Hematopoietic multipotent progenitor cell treated with erythropoietin and hydrocortisone succinate and interleukin-3 and kit ligand, for 17 days (in vitro differentiated cells): Measurements from ENCODE around the gene KRT33B.
"Not testable (repeated sequence)": the region's sequence is repeated elsewhere in the genome, so short reads cannot be mapped to it uniquely, and the experiment has no call there.

ENCODE experiments used
- DNase-seq: peaks from one replicate; pipeline ENCODE4 v3.0.0-alpha.2; 2015; ENCODE audit warnings: low spot score

Gene KRT33B

DNA sequence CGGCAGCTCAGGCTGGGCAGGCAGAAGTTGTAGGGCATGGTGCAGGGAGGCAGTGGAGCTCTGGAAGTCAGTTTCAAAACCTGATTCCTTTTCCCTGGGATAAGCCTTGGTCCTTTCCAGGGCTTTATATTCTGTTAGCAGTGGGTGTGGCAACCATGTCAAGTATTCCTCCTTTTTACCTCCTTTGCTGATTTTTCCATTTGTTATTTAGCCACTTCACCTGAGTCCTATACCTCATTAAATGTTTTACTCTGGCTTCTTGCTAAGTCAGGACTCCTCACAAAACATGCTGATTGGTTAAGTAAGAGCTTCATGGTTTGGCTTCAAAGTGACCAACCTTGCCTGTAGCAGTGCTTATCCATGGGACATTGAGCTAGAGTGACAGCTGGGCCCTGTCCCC, at the start of gene KRT33B:
Gene KRT33B, minus strand, starts transcription at position 101 of the 400 bp plus-strand sequence. Its CDS starts 63 bp downstream, at position 38.
- DNase-seq = no peak

DNA sequence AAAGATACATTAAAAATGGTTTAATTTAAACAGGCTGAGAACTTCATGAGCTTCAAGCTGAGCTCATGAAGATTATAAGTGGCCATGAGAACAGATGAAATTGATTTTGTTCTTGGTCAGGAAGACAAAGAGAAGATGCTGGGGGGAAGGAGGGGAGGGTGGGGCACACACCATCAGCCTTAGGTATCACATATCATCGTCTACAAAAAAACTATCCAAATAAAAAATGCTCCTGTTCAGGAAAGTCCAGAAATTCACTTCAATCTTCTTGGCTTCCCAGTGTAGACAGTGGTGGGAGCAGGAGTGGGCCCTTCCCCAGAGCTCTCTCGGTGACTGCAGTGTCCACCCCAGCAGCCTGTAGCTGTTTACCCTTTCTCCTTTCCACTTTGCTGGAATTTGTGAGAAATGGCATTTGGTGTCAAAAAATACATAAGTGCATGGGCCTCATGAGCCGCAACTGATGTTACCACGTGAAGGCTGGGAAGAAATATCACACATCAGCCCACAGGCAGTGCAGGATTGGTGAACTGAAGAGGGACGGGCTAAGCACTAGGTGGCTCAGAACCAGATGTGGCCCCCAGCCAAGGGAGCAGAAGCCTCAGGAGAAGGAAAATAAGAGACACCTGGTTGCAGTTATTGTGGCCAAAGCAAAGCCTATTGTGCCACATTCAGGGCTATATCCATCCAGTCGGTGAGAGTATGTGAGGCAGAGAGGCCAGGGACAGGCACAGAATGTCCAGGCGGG, 48.7 kb upstream of the KRT33B start:
- DNase-seq = no peak

DNA sequence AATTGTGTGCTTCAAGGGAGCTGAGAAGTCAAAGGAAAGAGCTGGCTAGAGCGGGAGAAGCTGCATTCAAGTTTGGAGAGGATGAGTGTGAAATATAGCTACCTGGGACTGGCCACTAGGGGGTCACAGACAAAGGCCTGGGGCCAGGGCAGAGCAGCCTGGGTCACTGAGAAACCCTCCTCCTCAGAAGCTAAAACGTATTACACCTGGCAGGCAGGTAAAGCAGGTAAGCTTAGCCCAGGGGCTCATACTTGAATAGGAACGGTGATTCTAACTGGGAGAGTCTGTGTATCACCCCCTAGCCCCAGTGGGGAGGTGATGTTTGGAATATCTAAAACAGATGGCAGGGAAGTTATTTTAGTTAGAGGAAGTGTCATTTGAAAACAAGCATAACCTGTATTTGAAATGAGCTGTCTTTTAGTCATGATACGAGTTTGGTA, 48.0 kb upstream of the KRT33B start:
- no peak for DNase-seq

DNA sequence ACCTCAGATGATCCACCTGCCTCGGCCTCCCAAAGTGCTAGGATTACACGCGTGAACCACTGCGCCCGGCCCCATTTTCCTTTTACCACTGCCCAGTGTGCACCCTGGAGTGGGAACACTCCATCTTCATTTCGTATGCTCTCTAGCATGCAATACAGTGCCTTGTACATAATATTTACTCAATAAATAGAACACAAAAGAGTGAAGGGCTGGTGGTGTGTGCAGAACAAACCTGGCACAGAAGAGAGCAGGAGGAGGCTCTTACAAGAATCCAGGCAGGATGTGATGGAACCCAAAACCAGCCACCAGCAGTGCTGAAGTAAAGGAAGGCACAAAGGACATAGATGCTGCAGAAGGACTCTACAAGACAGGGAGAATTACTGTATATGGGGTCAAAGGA, 47.5 kb upstream of the KRT33B start:
- DNase-seq = no peak

DNA sequence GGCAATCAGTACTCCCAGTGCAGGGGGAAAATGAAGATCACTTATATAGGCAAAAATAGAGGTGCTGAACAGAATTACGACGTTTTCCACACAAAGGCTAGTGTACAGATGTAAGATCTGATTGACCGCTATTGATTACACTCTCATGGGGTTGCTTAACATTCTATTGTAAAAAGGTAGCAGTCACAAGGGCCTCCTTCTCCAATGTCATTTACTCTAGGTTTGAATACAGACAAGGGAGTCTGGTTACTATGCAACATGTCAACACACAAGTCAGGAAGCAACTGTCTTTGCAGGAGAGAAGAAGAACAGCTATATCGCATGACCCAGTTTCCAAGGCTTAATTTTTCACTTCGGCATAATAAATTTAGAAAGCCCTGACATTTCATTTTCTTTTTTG, 46.9 kb upstream of the KRT33B start:
- no peak for DNase-seq

DNA sequence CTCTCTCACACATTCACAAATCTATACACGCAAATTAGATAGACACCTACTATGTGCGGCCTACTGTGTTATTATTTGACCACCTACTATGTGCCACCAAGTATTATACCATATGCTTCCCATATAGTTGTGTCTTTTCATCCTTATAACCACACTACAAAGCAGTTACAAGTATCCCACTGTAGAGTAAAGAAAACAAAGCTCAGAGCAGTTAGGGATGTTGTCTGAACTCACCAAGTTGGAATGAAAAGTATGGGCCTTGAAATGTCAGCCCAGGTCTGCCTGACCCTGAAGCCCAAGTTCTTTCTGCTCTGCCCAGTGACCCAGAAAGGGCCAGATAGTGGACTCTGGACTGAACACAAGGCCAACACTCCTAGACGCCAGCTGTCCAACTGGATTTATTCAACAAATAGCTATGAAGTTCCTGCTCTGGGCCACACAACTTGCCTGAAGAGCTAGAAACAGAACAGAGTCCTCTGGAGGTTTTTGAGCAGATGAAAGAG, 46.3 kb upstream of the KRT33B start:
- DNase-seq = no peak

DNA sequence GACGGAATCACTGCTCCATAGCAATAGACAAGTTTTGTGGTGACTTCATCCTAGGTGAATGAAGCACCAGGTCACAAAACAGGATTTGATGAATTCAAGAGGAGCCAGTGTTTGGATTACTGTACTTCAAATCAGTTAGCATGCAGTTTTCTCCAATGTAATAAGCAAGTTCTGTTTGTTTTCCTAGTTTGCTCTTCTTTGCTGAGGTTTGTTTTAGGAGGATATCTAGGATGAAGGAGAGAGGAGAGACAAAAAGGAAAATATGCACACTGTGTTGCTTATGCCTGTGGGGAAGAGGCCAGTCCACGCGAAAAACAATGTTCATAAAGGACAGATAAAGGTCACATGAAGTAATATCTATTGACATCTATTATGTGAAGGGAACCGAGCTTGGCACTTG, 45.8 kb upstream of the KRT33B start:
- DNase-seq = no peak

DNA sequence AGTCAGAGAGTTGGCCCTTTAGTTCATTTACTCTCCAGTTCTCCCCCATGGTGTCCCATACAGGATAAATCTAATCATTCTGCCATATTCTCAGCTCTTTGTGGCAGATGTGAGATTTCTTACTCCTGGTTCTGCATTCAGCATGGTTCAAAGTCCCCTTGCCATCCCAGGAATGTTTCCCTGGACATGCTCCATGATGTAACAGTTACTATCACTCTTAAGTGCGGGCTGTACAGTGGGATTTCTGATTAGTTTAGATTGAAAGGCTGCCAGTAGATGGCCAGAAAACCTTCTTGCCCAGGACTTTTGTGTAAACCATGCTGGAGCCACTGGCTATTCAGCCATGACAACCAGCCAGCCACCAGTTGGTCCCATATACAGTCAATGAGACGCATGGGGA, 44.4 kb upstream of the KRT33B start:
- no peak for DNase-seq

DNA sequence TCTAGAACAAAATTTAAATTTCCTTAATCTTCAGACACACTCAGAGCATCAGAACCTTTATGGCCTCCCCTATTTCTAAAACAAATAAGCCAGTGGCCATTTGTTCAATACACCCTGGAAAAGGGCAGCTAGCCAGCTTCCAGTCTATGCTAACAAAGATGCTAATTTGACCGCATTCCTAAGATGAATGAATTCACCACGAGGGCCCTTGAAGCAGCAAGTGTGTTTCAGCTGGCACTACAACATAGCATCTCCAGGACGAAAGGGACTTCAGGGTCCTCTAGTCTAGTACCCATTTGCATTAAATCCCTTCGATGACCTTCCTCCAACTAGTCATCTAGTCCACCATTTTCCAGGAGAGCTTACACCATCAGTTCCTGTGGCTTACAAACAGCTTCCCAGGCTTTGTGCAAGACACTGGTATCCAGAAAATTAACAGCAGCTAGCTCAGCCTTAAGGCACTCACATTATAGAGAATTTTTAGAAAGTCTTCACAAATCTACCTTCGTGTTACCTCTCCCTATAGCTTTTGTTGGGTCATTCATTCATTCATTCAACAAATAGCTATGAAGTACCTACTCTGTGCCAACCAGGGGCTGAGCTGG, 43.8 kb upstream of the KRT33B start:
- no peak for DNase-seq

DNA sequence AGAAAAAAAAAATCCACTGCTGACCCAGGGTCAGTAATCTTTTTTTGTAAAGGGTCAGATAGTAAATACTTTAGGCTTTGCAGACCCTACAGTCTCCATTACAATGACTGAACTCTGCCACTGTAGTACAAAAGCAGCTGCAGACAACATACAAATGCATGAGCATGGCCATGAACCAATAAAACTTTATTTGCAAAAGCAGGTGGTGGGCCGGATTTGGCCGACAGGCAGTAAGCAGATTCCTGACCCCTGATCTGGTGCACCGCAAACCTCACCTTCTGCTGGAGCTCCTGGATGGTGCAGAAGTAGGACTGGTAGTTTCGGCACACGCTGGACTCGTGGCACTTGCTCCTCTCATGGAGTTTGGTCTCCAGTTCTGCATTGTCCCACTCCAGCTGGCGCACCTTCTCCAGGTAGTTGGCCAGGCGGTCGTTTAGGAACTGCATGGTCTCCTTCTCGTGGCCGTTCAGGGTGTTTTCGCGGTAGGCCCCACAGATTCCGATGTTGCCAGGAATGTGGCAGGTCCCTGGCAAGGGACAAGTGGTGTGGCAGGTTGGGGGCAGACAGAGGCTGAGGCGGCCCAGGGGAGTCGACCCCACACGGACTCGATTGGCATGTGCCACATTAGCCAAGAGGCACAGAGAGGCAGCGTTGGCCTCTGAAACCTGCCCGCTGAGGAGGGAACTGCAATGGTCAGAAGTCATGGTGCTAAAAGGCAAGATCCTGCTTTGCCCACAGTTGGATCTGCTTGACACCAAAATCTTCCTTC, 41.6 kb upstream of the KRT33B start:
- no peak for DNase-seq

DNA sequence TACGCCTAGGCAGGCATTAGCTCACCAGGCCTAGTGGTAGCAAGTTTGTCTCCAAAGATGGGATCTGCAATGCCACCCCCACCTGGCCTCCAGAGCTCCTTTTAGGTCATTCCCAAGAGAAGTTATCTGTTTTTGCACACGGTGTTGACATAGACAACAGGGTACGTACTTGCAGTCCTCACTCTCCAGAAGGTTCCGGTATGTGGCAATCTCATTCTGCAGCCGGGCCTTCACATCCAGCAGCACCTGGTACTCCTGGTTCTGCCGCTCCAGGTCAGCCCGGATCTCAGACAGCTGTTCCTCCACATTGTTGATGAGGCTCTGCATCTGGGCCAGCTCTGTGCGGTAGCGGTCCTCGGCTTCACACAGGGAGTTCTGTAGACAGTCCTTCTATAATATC, 37.6 kb upstream of the KRT33B start:
- no peak for DNase-seq

DNA sequence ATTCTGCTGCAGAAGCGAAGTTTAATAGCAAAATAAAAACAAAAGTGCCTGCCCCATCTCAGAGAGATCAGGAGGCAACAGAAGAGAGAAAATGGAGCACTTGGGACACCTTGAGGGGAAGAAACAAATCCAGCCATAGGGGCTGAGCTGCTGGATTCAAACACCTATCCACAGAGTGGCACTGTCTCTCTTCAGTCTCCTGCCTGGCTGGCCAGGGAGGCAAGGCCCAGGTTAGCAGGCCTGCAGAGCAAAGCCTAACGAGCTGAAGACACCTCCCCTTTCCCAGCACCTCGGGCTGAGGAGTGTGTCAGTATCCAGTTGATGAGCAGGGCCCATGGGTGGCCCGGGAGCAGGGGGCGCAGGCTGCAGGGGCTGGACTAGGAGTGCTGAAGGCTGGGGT, 36.6 kb upstream of the KRT33B start:
- no peak for DNase-seq

DNA sequence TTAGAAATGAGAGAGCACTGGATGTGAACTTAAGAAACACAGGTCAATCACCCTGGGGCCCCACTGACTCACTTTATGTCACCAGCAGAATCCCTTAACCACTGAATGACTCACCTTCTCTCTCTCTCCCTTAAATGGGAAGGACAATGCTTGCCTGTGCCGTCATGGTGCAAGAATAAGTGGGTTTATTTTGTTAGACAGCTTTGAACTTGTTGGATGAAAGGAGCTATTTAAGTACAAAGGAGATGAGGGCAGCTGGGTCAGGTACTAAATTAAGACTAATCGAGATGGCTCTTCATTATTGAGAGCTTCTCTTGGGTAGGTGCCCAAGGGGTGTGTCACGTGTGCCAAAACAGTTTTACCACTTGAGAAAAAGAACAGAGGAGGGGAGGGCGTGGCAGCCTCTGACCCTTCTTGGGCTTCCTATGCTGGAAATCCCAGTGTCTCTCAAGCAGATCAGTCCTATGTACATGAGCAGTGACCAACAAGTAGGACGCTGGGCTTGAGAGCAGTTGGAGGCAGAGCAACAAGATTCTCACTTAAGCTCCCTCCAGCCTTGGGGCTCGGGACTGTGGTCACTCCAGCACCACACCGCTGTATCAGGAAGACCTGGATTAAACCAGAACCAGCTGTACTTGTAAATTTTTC, 34.5 kb upstream of the KRT33B start:
- no peak for DNase-seq

DNA sequence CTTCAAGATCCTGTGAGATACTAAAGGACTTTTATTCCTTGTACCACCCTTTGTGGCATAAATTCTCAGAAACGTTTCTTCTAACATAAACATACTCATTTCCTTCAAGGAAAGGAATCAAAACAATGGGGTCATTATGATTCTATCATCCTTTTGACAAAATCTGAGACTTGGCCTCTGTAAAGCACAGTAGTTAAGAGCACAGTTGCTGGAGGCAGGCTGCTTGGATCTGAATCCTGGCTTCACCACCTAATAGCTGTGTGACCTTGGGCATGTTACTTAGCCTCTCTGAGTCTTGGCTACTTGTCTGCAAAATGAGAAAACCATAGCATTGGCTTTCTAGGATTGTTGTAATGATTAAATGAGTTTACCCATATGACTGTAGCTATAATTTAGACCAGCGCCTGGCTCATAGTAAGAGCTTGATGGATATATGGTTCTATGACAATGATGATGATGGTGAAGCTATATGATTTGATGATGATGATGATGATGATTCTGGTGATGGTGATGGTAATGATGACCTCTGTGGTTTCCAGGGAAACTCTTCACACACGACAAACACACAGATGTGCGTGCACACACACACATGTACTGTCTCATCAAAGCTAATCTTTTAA, 33.9 kb upstream of the KRT33B start:
- no peak for DNase-seq

DNA sequence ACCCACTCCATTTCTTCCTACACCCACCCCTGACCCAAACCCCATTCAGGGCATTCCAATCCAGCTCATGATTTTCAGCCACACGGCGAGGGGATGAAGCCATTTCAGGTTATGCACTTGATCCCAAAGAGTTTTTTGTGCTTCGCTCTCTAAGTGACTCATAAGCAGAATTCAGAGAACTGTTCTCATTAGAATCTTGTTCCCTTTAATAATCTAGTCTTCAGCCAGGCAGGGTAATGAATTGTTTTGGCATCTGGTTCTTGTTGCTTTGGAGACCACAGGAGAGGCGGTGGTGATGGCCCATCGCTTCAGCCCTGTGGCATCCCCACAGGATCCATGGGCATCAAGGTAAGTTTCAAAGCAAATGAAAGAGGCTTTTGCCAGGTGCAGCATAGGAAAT, 32.5 kb upstream of the KRT33B start:
- DNase-seq = no peak

DNA sequence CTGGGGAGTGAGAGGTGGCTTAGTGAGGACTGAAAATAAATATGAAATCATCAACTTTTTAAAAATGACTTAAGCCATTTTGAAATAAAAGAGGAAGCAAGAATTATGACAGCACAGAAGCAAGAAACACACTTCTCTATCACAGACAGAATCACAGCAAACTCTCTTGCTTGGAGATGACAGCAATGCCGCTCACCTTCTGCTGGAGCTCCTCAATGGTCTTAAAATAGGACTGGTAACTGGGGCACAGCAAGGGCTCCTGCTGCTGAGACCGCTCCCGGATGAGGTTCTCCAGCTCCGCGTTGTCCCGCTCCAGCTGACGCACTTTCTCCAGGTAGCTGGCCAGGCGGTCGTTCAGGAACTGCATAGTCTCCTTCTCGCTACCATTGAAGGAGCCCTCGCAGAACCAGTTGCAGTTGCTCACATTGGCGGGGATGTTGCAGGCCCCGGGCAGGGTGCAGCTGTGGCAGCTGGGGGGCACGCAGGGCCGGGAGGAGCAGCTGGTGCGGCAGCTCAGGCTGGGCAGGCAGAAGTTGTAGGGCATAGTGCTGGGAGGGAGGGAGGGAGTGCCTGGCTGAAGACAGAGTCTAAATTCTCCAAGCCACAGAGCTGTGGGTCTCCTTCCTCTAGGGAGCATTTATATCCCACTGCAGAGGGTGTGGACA, 27.5 kb upstream of the KRT33B start, which contains the start of gene KRT31:
Gene KRT31, minus strand, starts transcription at position 613 of the 665 bp plus-strand sequence. Its CDS starts 69 bp downstream, at position 544.
- no peak for DNase-seq

DNA sequence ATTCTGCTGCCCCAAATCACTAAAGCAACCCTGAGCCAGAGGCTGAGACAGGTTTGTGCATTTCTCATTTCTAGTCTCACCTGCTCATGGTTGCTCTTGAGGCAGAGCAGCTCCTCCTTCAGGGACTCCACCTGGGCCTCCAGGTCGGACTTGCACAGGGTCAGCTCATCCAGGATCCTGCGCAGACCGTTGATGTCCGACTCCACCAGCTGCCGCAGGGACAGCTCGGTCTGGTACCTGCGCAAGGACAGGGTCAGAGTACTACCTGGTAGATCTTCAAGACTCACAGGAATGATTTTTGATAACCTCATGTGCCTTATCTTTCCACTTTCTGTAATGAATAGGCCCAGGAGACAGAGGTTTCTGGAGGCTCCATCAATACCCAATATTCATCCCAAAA, 26.7 kb upstream of the KRT33B start:
- DNase-seq = no peak

DNA sequence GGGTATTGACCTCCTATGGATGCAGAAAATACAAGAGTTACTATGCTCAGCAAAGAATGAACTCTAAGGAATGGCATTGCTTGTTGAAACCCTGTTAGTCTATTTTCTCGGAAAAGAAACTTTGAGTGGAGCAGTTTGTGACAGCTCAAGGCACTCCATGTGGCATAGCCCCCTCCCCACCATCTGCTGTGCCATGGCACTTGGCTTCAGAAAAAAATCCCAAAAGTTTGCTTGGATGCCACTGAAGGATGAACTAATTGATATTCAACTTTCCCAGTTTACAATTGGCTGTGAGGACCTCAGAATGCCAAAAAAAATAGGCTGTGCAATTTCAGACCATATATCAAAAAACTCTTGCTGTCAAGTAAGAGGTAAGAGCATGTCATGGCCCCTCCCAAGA, 26.0 kb upstream of the KRT33B start:
- DNase-seq = no peak

DNA sequence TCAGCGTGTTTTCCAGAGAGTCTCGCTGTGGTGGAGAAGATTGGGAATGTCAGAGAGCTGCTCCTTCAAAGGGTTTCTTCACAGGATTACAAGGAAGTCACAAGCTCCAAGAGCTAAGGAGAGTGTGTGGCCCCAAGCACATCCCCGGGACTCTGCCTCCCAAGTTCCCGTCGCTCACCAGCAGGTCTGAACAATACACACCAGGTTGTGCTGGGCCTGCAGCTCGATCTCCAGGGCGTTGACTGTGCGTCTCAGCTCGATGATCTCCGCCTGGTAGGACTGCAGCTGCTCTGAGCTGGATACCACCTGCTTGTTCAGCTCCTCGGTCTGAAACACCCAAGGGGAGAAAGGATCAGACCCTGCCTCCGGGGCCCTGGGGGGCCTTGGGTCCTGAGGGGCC, 25.4 kb upstream of the KRT33B start:
- not testable (repeated sequence) for DNase-seq

DNA sequence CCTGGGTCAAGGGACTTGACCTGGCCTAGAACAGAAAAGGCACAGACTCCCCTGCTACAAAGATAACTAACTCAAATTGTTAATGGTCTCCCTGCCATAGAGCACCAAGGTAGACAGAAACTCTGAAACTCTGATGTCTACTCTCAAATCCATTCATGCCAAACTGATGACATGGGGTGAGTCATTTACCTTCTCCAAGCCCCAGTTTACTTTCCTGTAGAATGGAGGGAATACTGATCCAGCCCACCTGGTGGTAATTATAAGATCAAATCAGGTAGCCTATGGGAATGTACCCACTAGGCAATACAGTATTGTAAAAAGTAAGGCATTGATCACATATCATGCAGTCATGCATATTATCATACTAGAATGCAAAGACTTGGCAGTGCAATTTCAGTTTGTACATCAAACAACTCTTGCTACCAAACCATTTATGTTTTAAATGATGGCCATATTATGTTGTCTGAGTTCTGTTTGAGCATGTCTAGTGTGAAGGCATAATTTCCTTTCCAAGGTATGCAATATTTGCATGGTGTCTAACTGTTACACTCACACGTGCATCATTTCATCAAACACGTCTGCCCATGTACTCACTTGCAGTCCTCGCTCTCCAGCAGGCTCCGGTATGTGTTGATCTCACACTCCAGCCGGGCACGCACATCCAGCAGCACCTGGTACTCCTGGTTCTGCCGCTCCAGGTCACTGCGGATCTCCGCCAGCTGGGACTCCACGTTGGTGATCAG, 24.8 kb upstream of the KRT33B start:
- no peak for DNase-seq

DNA sequence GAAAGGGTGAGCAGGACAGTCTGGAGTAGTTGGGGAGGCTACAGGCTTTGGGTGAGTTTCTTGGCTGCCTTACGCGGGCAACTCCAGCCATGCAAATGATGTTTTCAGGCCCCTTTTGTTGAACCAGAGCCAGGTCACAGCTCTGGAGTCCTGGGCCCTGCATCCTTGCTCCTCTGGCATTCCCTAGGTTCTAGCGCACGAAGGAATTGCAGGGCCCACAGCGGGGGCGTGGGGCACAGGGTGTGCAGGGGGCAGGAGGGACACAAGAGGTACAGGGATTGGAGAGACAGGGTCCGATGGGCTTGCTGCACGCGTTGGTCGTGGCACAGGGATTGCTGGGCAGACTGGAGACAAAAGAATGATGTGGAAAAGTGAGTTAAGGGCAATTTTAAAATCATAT, 24.2 kb upstream of the KRT33B start:
- no peak for DNase-seq
